GM19328 (cell line): ENCODE data around the gene PHOX2A.
A peak's percentile ranks its signal among the peaks of the same experiment; 100 is the strongest.
"Not testable (repeated sequence)": the region's sequence is repeated elsewhere in the genome, so short reads cannot be mapped to it uniquely, and the experiment has no call there.

ENCODE experiments used
- ATAC-seq: cut with Tn5 transposase; IDR thresholded peaks from one replicate; pipeline ENCODE4 v1.9.1; 2021; ENCODE audit warnings: mild to moderate bottlenecking, moderate library complexity; ENCODE audit not compliant: unreplicated experiment

The PHOX2A gene

DNA sequence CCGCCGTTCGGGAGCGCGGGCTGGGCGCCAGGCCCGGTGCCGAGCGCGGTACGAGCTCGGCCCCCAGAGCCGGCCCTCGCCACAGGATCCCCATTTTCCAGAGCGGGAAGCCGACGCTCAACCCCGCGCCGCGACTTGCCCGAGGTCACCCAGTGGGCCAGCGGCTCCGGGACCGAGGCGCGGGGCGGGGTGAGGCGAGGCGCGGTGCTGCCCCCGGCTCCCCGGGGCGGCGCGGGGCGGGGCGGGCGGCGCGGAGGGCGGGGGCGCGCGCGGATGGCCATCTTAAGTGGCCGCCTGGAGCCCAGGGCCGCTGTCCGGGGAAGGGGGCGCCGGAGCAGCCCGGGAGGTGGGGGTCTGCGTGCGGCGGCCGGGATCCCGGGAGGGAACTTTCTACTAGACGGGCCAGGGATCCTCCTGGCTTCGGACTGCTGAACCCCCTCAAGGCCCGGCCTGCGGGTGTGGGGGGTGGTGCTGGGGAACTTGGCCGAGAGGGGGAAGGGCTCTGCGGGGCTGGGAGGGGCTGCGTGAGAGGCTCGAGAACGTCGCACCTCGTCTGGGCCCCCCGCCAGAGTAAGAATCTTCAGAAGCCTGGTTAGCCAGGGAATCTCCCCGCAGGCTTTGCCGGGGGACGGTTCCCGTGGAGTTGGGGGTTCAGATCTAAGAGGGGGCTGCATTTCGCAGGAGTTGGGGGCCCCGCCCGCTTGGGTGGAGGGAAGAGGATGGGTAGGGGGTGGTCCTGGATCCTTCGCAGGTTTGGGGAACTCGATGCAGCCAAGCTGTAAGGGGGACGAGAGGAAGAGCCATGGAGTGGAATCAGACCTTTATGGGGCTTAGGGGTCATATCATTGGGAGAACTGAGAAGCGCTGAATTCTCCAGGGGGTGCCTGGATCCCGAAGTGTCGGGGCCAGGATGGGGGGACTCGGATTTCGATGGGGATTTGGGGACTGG lies 20.1 kb downstream of the PHOX2A start:
- peak; percentile 48 for ATAC-seq

DNA sequence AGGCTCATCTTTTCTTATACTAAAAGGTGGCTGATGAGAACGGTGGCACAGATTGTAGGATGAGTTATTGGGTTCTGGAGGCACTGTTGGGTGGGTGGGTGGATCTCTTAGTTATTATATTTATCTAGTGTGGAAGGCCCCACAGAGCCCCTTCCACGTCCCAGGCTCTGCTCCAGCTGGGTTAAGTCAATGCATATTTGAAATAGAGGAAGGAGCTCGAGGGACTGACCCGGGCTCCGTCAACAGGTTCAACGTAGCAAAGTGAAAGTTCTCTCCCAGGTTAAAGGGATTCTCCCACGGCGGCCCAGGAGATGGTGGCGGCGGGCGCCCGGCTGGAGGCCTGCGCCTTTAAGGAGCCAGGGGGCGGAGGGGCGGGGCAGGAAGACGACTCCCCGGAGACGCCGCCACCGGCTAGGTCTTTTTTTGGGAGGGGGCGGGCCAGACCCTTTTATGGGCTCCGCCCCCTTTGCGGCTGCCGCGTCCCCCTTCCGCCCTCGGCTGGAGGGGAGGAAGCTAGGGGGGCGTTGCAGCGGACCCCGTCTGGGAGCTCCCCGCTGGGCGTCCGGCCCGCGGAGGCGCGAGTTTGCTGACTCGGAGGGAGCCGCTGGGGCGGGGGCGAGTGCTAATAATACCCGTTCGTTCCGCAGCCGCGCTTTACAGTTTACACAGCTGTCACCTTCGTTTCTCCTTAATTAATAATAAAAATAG lies 20.9 kb downstream of the PHOX2A start:
- ATAC-seq: peak; percentile 67

DNA sequence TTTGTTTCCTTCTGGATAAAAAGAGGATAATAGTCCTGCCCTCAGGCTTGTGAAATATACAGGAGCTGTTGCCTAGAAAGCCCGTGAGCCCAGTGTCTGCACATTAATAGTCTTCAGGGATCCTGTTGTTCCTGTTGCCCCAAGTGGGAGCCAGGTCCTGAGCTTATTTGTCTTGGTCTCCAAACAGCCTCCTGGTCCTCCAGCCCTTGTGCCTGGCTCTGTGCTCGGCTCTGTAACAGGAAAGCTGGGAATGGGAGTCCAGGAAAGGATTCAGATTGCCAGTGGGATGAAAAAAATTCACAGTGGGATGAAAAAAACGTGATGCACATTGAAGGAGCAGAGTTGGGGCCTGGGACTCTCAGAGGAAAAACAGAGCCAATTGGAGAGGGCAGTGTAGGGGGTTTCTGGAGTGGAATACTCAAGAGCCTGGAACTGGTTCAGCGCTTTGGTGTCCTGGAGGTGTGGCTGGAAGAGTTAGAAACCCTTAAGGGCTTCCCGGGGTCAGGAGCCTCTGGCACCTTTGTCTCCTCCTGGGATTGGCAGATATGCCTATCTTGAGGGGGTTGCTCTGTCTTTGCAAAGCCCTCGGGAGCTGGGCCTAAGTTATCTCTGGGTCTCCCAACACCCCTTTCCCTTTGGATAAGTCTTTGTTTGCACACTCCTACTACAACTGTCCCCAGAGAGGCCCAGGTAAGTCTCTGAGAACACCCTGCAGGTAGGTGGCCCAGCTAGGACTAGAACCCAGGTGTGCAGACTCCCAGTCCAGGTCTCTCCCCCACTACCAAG lies 21.7 kb downstream of the PHOX2A start:
- ATAC-seq: no peak

DNA sequence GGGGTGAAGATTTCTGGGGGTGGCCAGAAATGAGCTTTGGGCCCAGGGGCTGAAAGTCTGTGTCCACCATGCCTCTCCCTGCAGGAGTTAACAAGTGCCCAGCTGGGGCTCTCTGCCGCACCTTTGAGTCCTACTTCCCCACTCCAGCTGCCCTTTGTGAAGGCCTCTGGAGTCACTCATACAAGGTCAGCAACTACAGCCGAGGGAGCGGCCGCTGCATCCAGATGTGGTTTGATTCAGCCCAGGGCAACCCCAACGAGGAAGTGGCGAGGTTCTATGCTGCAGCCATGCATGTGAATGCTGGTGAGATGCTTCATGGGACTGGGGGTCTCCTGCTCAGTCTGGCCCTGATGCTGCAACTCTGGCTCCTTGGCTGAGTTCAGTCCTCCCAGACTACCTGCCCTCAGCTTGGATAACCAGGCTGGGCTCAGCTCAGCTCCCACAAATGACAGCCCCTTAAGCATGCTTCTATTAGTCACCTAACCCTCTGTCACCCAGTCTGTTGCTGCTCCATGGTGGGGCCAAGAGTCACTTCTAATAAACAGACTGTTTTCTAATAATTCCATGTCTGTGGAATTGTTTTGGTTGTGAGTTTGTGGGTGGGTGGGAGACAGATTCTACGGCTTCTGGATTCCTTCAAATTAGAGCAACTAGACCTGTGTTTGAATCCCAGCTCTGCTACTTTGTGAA lies 22.4 kb downstream of the PHOX2A start:
- no peak for ATAC-seq

GRCh38 chr11:72220696-72221363 lies 23.1 kb downstream of the PHOX2A start:
- no peak for ATAC-seq

DNA sequence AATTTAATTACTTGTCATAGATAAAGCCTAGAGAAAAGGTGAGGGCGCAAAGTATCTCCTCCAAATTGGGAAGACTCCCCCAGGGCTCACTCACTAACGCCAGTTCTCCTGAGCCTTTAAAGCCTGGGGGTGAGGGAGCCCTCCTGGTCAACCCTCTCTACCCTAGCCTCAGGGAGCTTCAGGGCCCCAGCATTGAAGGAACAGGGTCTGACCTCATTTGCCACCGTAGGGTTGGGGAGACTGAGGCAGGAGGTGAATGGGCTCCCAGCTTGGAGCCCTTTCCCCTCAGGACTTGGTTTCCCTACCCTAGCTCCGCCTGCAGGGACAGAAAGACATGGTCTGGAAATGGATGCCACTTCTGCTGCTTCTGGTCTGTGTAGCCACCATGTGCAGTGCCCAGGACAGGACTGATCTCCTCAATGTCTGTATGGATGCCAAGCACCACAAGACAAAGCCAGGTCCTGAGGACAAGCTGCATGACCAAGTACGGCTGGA lies 25.7 kb downstream of the PHOX2A start:
- ATAC-seq: no peak

DNA sequence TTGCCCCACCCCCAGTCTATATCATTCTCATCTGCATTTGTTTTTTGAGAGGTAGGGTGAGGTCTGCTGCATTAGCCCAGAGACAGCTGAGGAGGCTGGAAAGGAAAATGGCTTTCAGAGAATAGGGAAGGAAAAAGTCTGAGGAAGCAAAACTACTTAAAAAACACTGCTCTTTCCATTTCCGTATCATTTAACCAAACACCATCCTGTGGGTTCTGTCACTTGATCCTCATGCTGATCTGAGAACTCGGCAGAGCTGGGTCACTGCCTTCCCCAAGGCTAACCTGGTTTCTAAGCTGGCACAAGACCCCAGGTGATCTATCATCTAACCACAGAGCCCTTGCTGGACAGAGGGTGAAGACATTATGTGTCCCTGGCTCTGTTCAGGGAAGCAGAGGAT lies 26.1 kb downstream of the PHOX2A start:
- ATAC-seq: no peak

DNA sequence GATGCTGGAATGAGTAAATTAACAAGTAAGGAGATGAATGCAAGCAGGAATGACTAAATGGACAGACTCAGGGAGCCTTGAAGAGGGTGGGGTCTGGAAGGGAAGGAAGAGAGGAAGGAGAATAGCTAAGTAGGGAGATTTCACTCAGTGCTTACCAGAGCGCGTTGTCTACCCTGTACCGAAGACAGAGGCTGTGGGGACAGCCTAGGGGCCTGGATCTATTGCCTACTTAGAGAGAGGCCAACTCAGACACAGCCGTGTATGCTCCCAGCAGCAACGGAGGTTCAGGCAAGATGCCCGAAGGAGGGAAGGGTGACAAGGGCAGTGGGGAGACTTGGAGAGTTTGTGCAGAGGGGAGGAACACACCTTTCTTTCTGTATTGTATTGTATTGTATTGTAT lies 27.3 kb downstream of the PHOX2A start, which contains the start of gene FOLR2:
Gene FOLR2 (plus strand): TSS at position 157 of the 400 bp plus-strand sequence. CDS start 1,791 bp downstream, outside the sequence.
- ATAC-seq: no peak

DNA sequence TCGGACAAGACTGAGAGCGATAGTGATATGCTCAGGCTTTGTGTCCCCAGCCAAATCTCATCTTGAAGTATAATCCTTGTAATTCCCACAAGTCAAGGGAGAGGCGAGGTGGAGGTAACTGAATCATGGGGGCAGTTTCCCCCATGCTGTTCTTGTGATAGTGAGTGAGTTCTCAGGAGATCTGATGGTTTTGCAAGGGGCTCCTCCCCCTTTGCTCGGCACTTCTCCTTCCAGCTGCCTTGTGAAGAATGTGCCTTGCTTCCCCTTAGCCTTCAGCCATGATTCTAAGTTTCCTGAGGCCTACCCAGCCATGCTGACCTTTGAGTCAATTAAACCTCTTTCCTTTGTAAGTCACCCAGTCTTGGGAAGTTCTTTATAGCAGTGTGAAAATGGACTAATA lies 34.9 kb downstream of the PHOX2A start:
- no peak for ATAC-seq

DNA sequence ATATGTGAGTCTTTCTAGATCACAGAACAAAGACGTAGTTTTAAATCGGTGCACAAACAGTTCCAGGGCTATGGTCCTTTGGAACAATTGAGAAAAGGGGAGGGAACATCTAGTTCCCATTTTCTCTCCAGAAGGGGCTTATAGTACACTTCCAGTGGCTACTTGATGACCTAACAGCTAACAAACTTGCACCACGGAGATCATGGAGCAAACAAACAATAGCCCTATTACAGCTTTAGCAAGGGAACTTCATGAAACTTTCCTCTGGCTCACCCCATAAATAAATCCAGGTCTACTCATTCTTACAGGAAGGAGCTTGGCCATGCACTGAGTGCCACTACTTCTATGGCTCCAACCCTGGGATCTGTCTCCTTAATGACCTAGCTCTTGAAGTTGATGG lies 35.7 kb downstream of the PHOX2A start:
- ATAC-seq: no peak

- ATAC-seq: not testable (repeated sequence)
These were observed 37.2 kb downstream of the PHOX2A start for GRCh38 chr11:72206794-72207193.

GRCh38 chr11:72204886-72205285 lies 39.1 kb downstream of the PHOX2A start:
- ATAC-seq: no peak

GRCh38 chr11:72203163-72203562 lies 40.8 kb downstream of the PHOX2A start:
- ATAC-seq: no peak

DNA sequence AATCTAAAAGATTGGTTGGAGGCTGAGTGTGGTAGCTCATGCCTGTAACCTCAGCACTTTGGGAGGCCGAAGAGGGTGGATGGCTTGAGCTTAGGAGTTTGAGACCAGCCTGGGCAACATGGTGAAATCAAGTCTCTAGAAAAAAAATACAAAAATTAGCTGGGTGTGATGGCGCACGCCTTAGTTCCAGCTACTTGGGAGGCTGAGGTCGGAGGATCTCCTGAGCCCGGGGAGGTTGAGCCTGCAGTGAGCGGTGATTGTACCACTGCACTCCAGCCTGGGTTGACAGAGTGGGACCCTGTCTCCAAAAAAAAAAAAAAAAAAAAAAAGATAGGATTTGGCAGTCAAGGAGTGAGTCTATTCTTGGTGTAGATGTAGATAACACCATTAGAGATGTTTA lies 41.4 kb downstream of the PHOX2A start:
- no peak for ATAC-seq

DNA sequence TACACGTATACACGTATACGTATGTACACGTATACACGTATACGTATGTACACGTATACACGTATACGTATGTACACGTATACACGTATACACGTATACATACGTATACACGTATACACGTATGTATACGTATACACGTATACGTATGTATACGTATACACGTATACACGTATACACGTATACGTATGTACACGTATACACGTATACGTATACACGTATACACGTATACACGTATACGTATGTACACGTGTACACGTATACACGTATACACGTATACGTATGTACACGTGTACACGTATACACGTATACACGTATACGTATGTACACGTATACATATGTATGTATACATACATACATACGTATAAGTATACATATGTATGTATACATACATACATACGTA lies 42.5 kb downstream of the PHOX2A start:
- ATAC-seq: not testable (repeated sequence)

- no peak for ATAC-seq
These were observed 48.3 kb downstream of the PHOX2A start for GRCh38 chr11:72195518-72196270.

DNA sequence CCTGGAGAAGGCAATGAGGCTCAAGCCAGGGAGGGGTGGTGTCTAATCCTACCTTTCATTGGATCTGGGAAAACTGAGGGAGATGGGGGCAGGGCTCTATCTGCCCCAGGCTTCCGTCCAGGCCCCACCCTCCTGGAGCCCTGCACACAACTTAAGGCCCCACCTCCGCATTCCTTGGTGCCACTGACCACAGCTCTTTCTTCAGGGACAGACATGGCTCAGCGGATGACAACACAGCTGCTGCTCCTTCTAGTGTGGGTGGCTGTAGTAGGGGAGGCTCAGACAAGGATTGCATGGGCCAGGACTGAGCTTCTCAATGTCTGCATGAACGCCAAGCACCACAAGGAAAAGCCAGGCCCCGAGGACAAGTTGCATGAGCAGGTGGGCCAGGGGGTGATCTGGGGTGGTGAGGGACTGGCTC lies 52.0 kb downstream of the PHOX2A start, which contains the start of gene FOLR1:
Gene FOLR1 (plus strand): TSS at position 180 of the 421 bp plus-strand sequence. CDS start 34 bp downstream, at position 214.
- ATAC-seq: no peak

DNA sequence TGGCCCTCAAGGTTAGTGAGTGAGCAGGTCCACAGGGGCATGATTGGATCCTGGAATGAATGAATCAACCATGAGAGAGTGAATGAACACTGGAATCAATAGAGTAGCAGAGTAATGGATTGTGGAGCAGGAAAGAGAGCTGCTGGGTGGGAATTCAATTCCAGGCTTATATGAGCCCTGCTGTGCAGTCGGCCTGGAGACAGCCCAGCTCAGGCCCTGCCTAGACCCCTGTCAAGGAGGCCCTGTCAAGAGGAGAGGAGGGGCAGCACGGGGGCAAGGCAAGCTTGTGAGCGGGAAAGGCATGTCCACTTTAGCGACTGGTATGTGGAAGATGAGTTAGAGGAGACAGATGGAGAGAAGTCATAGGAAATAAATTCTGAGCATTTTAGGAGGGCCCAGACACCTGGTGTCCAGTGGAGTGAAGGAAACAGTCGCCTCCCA lies 53.3 kb downstream of the PHOX2A start:
- ATAC-seq: no peak
